Stimulated activated CD8-positive, alpha-beta memory T cell treated with anti-CD3 and anti-CD28 coated beads, Interleukin-4, amount 100 ng/mL, for 24 hours (primary cell): ENCODE data around the gene ALDH16A1.
"Not testable (repeated sequence)": the region's sequence is repeated elsewhere in the genome, so short reads cannot be mapped to it uniquely, and the experiment has no call there.

Experiments
- DNase-seq: peaks from one replicate; pipeline ENCODE4 v3.0.0-alpha.2; 2020; ENCODE audit warnings: low read depth

Gene ALDH16A1

DNA sequence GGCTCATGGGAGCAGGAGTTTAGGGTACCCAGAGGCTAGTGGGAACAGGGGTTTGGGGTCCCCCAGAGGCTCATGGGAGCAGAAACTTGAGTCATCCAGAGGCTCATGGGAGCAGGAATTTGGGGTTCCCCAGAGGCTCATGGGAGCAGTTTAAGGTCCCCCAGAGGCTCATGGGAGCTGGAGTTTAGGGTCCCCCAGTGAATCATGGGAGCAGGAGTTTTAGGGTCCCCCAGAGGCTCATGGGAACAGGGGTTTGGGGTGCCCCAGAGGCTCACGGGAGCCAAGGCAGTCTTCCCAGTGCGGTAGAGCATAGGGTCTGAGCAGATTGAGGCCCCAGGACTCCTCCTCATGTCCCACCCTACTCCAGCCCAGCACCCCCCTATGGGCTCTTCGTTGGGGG, 12.3 kb downstream of the ALDH16A1 start:
- no peak for DNase-seq

DNA sequence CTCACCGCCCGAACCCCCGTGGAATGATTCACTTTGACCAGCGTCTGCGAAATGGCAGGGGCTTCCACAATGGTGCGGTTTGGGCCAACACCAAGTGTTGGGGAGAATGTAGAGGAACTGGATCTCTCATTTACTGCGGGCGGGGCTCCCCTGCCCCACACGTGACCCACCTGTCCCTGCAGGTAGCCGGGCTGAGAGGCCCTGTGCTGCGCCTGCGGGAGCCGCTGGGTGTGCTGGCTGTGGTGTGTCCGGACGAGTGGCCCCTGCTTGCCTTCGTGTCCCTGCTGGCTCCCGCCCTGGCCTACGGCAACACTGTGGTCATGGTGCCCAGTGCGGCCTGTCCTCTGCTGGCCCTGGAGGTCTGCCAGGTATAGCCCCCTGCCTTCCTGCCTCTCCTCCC, 15.2 kb downstream of the ALDH16A1 start:
- no peak for DNase-seq

DNA sequence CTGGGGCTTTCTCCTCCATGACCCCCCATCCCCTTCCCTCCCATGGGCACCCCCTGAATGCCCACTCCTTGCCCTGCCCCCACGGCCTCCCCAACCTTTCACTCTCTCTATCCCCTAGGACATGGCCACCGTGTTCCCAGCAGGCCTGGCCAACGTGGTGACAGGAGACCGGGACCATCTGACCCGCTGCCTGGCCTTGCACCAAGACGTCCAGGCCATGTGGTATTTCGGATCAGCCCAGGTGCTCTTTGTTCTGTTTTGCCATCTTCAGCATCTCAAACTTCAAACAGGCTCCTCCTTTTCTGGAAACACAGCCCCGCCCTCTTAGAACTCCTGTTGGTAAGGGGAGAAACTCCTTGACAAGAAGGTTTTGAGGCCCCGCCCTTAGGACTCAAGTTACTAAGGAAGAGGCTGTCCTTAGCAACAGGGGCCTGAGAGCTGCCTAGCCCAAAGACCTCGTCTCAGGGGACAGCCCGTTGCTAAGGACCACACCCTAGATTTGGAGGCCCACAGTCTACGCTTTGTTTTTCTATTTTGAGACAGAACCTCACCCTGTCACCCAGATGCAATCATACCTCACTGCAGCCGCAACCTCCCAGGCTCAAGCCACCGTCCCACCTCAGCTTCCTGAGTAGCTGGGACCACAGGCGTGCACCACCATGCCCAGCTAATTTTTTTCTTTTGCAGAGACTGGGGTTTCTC, 15.9 kb downstream of the ALDH16A1 start:
- no peak for DNase-seq

DNA sequence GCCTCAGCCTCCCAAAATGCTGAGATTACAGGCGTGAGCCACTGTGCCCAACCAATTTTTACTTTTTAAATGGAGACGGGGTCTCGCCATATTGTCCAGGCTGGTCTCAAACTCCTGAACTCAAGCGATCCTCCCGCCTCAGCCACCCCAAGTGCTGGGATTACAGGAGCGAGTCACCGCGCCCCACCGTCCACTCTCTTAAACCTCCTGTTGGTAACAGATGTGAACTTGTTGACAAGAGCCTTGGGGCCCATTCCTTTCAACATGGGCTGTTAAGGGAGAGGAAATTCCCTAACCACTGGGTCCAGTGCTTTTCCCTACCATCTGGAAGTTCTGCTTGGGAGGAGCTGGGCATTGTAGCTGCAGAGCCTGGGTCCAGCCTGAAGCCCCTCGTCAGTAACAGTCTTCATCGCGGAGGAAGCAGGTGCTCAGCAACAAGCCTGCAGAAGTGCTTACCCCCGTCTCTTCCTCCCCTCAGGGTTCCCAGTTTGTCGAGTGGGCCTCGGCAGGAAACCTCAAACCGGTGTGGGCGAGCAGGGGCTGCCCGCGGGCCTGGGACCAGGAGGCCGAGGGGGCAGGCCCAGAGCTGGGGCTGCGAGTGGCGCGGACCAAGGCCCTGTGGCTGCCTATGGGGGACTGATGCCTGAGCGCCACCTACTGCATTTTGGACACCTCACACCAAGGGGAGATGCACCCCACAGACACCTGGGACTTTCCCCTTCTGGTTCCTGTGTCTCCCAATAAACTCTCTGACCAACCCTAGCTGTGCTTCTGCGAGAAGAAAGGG, 17.0 kb downstream of the ALDH16A1 start:
- peak; percentile 78 for DNase-seq

DNA sequence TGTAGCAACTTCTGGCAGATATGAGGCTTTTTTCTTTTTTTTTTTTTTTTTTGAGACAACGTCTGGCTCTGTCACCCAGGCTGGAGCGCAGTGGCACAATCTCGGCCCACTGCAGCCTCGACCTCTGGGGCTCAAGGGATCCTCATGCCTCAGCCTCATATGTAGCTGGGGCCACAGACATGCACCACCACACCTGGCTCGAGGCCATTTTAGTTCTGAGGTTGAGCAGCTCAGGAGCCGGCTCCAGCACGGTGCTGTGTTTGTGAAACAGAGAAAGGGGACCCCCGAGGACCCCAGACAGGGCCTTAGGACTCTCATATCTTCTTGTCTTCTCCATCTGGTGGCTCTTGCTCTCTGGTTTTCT, 17.6 kb downstream of the ALDH16A1 start:
- DNase-seq: no peak

DNA sequence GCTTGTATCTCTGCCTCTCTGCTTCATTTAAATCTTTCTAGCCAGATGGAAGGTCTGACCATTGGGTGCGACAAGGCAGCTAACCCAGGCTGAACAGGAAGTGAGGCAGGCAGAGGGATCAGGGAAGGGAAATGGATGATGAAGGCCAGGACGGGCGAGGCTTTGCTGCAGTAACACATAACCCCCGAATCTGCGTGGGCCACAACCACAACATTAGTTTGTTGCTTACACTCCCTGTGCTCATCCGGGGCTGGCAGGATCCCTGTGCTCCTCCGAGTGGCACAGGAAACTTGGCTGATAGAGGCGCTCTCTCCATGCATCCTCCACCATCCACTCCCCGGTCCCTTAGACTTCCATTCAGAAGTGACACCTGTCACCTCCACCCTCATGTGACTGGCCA, 19.9 kb downstream of the ALDH16A1 start:
- no peak for DNase-seq

DNA sequence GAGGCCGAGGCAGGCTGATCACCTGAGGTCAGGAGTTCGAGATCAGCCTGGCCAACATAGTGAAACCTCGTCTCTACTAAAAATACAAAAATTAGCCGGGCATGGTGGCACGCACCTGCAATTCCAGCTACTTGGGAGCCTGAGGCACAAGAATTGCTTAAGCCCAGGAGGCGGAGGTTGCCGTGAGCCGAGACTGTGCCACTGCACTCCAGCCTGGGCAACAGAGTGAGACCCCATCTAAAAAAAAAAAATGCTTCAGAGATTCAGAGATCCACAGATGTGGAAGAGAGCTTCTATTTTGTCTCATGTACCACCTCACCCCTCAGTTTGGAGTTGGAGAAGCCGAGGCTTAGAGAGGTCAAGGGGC, 20.5 kb downstream of the ALDH16A1 start:
- DNase-seq: not testable (repeated sequence)

DNA sequence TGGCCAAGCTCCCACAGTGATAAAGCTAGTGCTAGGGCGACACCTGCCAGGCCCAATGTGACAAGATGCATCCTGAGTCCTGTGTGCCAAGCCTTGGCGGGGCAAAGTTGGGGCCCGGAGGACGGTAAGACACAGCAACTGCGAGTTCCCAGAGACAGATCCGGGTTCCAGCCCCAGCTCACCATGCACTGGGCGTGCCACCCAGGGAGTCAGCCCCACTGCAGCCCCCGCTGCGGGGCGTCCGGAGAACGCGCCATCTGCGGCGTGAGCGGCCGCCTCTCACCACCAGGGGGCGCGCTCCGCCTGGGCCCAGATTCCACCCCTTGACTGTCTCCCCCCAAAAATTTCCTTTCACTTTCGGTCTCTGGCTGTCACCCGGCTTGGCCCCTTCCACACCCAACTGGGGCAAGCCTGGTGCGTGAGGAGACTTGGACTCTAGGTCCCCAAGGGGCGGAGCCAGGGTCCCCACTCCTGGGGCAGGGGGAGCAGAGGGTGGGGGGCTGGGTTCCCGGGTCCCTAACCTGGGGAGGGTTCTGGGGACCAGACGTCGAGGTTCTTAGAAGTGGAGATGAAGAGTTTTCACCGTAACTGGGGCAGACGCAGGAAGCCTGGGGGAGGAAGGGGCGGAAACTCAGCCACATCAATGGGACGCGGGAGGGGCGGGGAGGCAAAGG, 21.0 kb downstream of the ALDH16A1 start, which contains the start of gene FLT3LG:
Gene FLT3LG, plus strand, starts transcription at position 348 of the 674 bp plus-strand sequence. CDS start 425 bp downstream, outside the sequence.
- DNase-seq: peak; percentile 83

DNA sequence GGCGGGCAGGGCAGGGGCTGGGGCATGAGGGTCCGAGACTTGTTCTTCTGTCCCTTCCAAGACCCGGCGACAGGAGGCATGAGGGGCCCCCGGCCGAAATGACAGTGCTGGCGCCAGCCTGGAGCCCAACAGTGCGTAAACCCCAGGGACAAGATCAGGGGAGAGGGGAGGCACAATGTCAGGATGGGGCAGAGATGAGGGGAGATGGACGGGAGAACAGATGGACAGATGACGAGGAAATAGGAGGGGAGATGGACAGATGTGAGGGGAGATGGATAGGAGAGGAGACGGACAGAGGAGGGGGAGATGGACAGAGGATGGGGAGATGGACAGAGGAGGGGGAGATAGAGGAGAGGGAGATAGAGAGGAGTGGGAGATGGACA, 21.5 kb downstream of the ALDH16A1 start:
- no peak for DNase-seq

DNA sequence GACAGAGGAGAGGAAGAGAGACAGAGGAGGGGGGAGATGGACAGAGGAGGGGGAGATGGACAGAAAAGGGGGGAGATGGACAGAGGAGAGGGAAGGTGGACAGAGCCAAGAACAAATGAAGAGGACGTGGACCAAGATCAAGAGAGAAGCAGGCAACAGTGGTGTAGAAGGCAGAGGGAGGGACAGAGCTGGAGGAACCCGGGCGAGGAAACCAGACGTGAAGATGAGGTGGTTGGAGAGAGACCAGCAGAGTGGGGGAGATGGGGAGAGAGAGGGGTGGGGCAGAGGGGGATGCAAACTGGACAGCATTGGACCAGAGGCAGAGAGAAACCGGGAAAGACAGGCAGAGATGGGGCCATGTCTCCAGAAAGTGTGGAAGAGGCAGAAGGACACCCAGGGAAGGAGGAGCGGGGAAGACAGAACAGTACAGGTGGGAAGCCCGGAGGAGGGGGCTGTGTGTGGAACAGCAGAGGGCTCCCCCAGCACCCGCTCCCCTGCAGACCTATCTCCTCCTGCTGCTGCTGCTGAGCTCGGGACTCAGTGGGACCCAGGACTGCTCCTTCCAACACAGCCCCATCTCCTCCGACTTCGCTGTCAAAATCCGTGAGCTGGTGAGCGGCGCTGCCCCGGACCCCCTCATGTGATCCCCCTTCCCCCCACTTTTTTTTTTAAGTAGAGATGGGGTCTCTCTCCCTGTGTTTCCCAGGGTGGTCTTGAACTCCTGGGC, 22.3 kb downstream of the ALDH16A1 start:
- no peak for DNase-seq

DNA sequence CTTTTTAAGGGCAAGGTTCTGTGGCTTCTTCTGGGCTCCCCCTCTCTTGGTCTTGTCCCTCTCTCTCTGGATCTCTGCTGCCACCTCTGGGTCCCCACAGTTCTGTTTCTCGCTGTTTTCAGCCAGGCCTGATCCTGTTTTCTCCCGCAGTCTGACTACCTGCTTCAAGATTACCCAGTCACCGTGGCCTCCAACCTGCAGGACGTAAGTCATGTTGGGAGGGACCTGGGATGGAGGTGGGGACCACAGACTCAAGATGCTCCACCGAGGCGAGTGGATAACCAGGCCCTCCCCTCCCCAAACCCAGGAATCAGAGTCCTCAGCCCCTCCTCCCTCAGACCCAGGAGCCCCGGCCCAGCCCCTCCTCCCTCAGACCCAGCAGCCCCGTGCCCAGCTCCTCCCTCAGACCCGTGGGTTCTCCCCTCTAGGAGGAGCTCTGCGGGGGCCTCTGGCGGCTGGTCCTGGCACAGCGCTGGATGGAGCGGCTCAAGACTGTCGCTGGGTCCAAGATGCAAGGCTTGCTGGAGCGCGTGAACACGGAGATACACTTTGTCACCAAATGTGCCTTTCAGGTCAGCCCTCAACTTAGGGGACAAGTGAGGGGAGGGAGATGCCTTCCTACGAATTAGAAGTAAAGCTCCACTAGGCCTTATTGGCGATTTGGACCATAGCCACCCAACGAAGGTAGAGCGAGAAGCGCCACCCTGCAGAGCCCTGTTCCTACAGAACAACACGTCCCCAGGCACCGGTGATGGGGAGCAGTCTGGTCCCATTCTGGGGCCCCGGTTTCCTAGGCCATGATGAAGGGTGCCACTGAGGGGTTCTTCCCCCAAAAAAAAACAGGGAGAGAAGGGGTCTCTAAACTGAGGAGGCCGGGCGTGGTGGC, 23.2 kb downstream of the ALDH16A1 start:
- peak; percentile 68 for DNase-seq

DNA sequence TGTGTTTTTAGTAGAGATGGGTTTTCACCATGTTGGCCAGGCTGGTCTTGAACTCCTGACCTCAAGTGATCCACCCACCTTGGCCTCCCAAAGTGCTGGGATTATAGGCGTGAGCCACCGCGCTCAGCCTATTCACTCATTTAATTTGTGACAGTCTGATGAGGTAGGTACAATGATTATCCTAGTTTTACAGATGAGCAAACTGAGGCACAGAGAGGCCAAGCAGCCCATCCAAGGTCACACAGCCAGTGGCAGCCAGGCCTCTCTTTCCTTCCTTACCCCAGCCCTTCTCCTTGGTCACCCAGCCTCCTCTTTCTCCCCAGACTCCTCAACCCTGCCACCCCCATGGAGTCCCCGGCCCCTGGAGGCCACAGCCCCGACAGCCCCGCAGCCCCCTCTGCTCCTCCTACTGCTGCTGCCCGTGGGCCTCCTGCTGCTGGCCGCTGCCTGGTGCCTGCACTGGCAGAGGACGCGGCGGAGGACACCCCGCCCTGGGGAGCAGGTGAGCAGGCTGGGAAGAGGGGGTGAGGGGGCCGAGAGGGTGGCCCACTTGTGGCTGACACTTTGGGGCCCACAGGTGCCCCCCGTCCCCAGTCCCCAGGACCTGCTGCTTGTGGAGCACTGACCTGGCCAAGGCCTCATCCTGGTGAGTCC, 27.1 kb downstream of the ALDH16A1 start:
- no peak for DNase-seq

DNA sequence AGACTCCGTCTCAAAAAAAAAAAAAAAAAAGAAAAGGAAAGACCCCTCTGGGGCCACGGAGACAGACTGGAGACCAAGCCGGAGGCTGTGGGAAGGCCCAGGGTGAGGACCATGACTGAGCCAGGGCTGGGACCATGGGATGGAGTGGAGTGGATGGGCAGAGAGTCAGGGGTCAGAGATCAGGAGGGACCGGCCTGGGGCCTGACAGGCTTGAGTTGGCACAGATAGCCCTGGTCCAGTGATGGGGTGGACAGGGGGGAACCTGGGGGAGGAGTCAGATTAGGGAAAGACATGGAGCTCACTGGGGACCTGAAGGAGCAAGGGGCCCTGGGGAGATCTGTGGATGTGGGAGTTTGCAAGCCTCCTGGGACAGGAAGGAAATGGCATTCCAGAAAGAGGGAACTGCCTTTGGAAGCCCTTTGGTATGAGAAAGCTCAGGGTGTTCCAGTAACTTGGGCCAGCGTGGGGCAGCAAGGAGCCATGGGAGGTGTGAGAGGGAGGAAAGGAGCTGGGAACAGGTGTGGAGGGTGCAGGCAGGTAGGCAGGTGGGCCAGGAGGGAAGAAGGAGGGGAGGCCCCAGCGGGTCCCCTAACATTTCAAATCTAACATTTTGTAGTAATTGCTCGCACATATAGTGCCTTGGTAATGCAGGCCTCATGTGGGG, 28.1 kb downstream of the ALDH16A1 start:
- no peak for DNase-seq

DNA sequence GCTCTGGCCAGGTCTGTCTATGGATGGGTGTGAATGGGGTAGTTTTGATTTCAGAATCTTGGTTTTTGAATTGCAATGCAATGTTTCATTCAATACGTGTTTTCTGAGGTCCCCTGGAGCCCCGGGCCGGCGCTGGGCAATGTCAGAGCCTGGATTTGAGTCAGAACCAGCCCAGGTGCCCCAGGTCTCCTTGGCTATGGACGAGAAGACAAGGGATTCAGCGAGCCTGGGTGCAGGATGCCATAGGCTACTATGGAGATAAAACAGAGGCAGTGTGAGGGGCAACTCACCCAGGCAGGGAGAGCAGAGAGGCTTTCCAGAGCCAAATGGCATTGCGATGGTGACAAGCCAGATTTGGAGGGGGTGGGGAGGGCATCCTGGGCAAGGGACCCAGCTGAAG, 33.2 kb downstream of the ALDH16A1 start:
- DNase-seq: no peak

DNA sequence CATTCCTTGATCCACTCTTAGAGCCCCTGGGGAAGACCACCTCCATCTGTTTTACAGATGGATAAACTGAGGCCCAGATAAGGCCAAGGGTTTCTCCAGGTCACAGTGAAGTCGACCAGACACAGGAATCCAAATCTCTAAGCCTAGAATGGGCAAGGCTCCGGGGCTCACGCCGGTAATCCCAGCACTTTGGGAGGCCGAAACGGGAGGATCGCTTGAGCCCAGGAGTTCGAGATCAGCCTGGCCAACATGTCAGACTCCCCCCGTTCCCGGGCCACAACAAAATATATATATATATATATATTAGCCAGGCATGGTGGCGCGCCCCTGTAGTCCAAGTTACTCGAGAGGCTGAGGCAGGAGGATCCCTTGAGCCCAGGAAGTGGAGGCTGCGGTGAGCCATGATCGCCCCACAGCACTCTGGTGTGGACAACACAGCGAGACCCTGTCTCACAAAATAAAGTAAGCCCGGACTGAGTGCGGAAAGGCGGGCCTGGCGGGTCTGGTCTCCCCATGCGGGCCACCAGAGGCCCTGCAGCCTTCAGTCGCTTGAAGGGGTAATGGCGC, 33.8 kb downstream of the ALDH16A1 start:
- no peak for DNase-seq

DNA sequence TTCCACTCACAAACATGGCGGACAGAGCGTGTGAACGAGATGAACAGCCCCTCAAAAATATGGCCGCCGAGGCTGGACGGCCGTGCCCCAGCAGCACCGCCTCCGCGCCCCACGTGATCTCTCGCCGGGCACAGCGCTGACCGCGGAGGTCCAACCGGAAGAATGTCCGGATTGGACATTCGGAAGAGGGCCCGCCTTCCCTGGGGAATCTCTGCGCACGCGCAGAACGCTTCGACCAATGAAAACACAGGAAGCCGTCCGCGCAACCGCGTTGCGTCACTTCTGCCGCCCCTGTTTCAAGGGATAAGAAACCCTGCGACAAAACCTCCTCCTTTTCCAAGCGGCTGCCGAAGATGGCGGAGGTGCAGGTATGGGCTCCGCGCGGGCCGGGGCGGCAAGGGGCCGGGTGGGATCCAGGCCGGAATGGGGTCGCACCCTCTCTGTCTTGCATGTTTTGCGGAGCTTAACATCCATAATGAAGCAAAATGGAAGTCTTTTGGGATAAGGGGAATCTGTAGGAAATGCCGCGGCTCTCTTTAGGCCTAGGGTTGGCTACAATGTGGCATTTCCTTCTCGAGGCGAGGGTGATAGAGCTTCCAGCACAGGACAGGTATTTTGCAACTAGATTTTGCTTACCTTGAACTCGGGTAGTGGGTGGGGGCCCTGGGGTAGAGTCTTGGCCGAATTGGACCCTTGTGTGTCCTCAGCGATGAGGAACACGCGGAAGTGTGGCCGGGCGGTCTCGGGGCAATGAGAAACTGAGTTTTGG, 34.4 kb downstream of the ALDH16A1 start, which contains the start of gene RPL13A:
Gene RPL13A, plus strand, starts transcription at position 332 of the 769 bp plus-strand sequence. Its CDS starts 22 bp downstream, at position 354.
- peak; percentile 99 for DNase-seq

DNA sequence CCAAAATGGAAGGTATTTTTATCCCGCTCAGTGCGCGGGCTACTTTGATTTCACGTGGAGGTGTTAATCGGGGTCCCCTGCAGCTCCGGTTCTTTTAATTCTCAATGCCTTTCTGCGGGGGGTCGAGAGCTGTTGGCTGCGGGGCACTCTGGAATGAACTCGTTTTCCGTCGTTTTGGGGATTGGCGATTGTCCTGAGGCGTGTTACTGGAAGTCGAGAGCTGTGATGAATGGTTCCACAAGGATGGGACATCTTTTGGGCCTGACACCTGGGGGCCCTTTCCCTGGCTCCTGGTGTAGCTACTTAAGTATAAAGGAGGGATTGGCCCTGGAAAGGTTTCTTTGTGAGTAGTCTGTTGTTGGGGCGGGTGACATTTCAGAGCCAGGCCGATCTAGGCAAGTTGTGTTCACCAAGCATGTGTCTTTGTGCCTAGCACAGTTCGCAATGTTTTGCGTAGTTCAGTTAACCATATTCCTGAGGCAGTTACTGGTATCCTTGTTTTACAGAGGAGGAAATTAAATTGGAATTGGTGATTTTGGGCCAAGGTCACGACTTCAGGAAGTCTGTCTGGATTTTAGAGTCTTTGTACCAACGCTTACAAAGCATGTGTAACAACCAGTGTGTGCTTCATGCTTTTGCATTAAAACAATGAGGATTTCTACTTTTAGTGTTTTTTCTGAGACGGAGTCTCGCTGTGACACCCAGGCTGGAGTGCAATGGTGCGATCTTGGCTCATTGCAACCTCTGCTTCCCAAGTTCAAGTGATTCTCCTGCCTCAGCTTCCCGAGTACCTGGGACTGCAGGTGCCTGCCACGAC, 35.2 kb downstream of the ALDH16A1 start:
- DNase-seq: no peak

DNA sequence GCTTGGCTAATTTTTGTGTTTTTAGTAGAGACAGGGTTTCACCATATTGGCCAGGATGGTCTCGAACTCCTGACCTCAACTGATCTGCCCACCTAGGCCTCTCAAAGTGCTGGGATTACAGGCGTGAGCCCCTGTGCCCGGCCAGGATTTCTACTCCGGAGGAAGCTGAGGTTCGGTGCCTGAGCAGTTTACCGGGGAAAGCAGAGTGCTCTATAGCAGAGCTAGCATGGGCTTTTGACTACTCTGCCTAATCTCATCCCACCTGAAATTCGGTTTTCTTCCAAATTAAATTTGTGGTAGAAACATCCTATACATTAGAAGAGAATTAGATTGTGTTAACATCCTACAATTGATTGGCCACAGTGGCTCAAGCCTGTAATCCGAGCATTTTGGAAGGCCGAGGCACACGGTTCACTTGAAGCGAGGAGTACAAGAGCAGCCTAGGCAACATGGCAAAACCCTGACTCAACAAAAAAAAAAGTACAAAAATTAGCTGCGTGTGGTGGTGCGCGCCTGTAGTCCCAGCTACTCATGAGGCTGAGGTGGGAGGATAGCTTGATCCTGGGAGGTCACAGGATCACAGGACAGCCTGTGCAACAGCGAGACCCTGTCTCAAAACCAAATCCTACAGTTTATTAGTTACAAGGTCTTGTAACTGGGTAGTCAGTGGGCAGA, 36.0 kb downstream of the ALDH16A1 start:
- no peak for DNase-seq
